Colonic mucosa (tissue), 4 donors: ENCODE data around the gene SLIRP. TPM values are rescaled to one million over a fixed set of nuclear protein-coding genes. Genes with fewer than 3 reads are reported as not detected.
"Not testable (repeated sequence)": the region's sequence is repeated elsewhere in the genome, so short reads cannot be mapped to it uniquely, and the experiment has no call there.

Experiments
- DNase-seq: peaks from one replicate; pipeline ENCODE4 v3.0.0-alpha.2; 2020
- H3K27ac ChIP-seq: fragments of 200-600 bp; one replicate; pipeline ENCODE4 v1.8.0; 2021
- H3K27me3 ChIP-seq: fragments of 200-600 bp; one replicate; pipeline ENCODE4 v1.8.0; 2021
- H3K36me3 ChIP-seq: fragments of 200-600 bp; one replicate; pipeline ENCODE4 v1.8.0; 2021
- H3K4me1 ChIP-seq: fragments of 200-600 bp; one replicate; pipeline ENCODE4 v1.8.0; 2021; ENCODE audit warnings: mild to moderate bottlenecking
- H3K4me3 ChIP-seq: fragments of 200-600 bp; one replicate; pipeline ENCODE4 v1.8.0; 2021
- H3K9ac ChIP-seq, 2 donors: one replicate each; pipeline ENCODE4 v1.7.0; 2013; ENCODE audit warnings: control low read depth in 2 of 2, low read depth in 2 of 2, low read length in 2 of 2
- H3K9me3 ChIP-seq: fragments of 200-600 bp; one replicate; pipeline ENCODE4 v1.8.0; 2021
- CTCF ChIP-seq: fragments of 200-600 bp; IDR thresholded peaks from one replicate; pipeline ENCODE4 v1.8.0; 2022; ENCODE audit warnings: antibody characterized with exemption, mild to moderate bottlenecking
- intact Hi-C: fragments of 100-400 bp; cut with DNase I; formaldehyde crosslinking; loops from one replicate; pipeline ENCODE4 v1.14.1; 2022
- total RNA-seq, 2 donors: library from RNA; stranded (reverse); fragmentation: NEBNext Ultra II Directional in 1 of 2; extraction: Animal tissue kit (Norgen Biotek cat#: 25700) in 1 of 2; gene quantifications; one replicate each; pipeline ENCODE4 v1.2.1, GENCODE V29; 2021
- donor health status: healthy.
- donor health status: DM: no; HTN: no; CAD: no.
- donor health status: DM: no; HTN: no; CAD: no.

Gene SLIRP
- total RNA-seq, 2 donors from 2014 or later: 107 to 194 TPM

GRCh38 chr14:77741438-77741837, 33.5 kb downstream of the SLIRP start:
- no peaks in the 10 kb centered on the region for H3K27me3 ChIP-seq
- intact Hi-C loops: no loop called here
- TF ChIP-seq CTCF: no peak
- no peak overlapping the region for H3K9ac ChIP-seq
- no peak overlapping the region for H3K27ac ChIP-seq
- no peak for DNase-seq
- peaks cover 7% of the 10 kb centered on the region for H3K36me3 ChIP-seq
- H3K4me1 ChIP-seq: no peaks in the 10 kb centered on the region
- no peak overlapping the region for H3K4me3 ChIP-seq
- H3K9me3 ChIP-seq: no peaks in the 10 kb centered on the region

- Histone ChIP-seq H3K9me3 (no peaks in the 10 kb centered on the region), H3K27ac (no peak overlapping the region), H3K36me3 (peaks cover 11% of the 10 kb centered on the region), H3K4me1 (no peaks in the 10 kb centered on the region), H3K9ac (no peak overlapping the region), H3K27me3 (no peaks in the 10 kb centered on the region), H3K4me3 (no peak overlapping the region)
- intact Hi-C loops: no loop called here
- no peak for TF ChIP-seq CTCF
- no peak for DNase-seq
Observed at GRCh38 chr14:77746064-77746702, 38.3 kb downstream of the SLIRP start.

- DNase-seq, H3K27me3 ChIP-seq, H3K4me3 ChIP-seq, H3K9ac ChIP-seq, H3K9me3 ChIP-seq, intact Hi-C loops, H3K27ac ChIP-seq, H3K4me1 ChIP-seq: not testable (repeated sequence)
- H3K36me3 ChIP-seq: peaks cover 11% of the 10 kb centered on the region
Observed at GRCh38 chr14:77747425-77747824, 39.5 kb downstream of the SLIRP start.

- TF ChIP-seq CTCF: no peak
- intact Hi-C loops: no loop called here
- Histone ChIP-seq H3K9ac (no peak overlapping the region), H3K4me1 (no peaks in the 10 kb centered on the region), H3K27ac (no peak overlapping the region), H3K36me3 (peaks cover 11% of the 10 kb centered on the region), H3K27me3 (no peaks in the 10 kb centered on the region), H3K9me3 (no peaks in the 10 kb centered on the region), H3K4me3 (no peak overlapping the region)
- no peak for DNase-seq
Observed at GRCh38 chr14:77752266-77752665, 44.4 kb downstream of the SLIRP start.

GRCh38 chr14:77752799-77753516, 45.1 kb downstream of the SLIRP start:
- Histone ChIP-seq H3K4me3 (no peak overlapping the region), H3K27ac (no peak overlapping the region), H3K27me3 (no peaks in the 10 kb centered on the region), H3K4me1 (no peaks in the 10 kb centered on the region), H3K36me3 (peaks cover 11% of the 10 kb centered on the region), H3K9me3 (no peaks in the 10 kb centered on the region), H3K9ac (no peak overlapping the region)
- intact Hi-C loops: no loop called here
- TF ChIP-seq CTCF: no peak
- no peak for DNase-seq
